Heart left ventricle (tissue), 13 donors: Measurements from ENCODE around the gene TATDN2.

Source experiments
- POLR2A ChIP-seq, 2 donors: fragments of 450-650 bp; IDR thresholded peaks; one replicate each; pipeline ENCODE4 v1.6.1; 2017; ENCODE audit warnings: antibody characterized with exemption in 2 of 2, mild to moderate bottlenecking in 2 of 2, moderate library complexity in 2 of 2
- TF ChIP-seq, protein P1 (sequence below), 12 donors: fragments of 200-600 bp; sonication (generic) in 4 of 12; IDR thresholded peaks; one replicate each; pipeline versions ENCODE4 v1.5.0 to v1.8.0; 2018 to 2022; ENCODE audit warnings: antibody characterized with exemption in 12 of 12, mild to moderate bottlenecking in 5 of 12
- donor health status: ischemic (EF 13 %, LVEDD 7.1; RV severe dilation, severe dysfunction).
- donor health status: DM: no; HTN: yes; CAD: no.
- donor health status: DM: no; HTN: no; CAD: no.
- donor health status: ischemic (EF 25% LVEDD 6.9; RV normal size, moderate dysfunction).
- donor health status: ischemic (EF 25% LVEDD 5.7; RV mildly dilated, moderate dysfunction).
- donor health status: ischemic (EF 35%, LVEDD 5.7; RV mildly dilated, moderate dysfunction).
- donor health status: nonischemic (EF 11% LVEDD 7.7; RV severe dilation, severe dysfunction).
- donor health status: DM: yes; HTN: yes; CAD: no.
- donor health status: PGD.
- donor health status: ischemic (EF 29% LVEDD 5.4; RV normal size, mild dysfunction).
- donor health status: nonischemic (EF 23%, LVEDD 6.1; RV moderate dilation, normal function).

DNA sequence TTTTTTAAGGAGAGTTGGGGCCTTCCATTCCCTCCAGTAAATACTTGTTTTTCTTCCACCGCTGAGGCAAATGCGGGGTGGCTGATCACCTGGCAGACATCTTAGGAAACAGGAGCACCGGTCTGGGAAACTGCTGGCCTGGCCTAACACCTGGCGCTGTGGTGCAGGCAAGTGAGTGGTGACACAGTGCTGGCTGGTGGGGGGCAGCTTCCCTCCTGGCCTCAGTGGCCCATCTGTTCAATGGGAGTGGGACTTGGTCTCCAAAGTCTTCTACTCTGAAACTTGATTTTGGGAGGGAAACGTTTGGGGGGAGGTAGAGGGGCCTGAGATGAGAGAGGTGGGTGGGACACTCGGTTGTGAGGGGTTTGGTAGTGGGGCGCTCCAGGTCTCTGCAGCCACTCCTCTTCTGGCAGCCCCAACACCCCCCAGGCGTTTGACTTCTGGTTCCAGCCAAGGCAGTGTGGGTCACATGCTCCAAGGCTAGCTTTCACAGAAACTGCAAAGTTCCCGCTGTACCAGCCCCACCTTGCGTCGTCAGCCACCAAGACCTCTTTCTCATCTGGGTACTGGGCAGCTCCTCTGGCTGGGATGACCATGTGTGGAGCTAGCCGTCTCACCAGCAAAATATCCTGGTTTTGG, 39.8 kb downstream of the TATDN2 start:
- TF ChIP-seq, protein P1, sequence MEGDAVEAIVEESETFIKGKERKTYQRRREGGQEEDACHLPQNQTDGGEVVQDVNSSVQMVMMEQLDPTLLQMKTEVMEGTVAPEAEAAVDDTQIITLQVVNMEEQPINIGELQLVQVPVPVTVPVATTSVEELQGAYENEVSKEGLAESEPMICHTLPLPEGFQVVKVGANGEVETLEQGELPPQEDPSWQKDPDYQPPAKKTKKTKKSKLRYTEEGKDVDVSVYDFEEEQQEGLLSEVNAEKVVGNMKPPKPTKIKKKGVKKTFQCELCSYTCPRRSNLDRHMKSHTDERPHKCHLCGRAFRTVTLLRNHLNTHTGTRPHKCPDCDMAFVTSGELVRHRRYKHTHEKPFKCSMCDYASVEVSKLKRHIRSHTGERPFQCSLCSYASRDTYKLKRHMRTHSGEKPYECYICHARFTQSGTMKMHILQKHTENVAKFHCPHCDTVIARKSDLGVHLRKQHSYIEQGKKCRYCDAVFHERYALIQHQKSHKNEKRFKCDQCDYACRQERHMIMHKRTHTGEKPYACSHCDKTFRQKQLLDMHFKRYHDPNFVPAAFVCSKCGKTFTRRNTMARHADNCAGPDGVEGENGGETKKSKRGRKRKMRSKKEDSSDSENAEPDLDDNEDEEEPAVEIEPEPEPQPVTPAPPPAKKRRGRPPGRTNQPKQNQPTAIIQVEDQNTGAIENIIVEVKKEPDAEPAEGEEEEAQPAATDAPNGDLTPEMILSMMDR (IDR thresholded peaks at IDR 0.05): no peak
- no peak for TF ChIP-seq POLR2A (IDR thresholded peaks at IDR 0.05)
